ENCODE measurements around the gene MOCOS. TPM values are rescaled to one million over a fixed set of nuclear protein-coding genes. Genes with fewer than 3 reads are reported as not detected.

MOCOS gene, protein sequence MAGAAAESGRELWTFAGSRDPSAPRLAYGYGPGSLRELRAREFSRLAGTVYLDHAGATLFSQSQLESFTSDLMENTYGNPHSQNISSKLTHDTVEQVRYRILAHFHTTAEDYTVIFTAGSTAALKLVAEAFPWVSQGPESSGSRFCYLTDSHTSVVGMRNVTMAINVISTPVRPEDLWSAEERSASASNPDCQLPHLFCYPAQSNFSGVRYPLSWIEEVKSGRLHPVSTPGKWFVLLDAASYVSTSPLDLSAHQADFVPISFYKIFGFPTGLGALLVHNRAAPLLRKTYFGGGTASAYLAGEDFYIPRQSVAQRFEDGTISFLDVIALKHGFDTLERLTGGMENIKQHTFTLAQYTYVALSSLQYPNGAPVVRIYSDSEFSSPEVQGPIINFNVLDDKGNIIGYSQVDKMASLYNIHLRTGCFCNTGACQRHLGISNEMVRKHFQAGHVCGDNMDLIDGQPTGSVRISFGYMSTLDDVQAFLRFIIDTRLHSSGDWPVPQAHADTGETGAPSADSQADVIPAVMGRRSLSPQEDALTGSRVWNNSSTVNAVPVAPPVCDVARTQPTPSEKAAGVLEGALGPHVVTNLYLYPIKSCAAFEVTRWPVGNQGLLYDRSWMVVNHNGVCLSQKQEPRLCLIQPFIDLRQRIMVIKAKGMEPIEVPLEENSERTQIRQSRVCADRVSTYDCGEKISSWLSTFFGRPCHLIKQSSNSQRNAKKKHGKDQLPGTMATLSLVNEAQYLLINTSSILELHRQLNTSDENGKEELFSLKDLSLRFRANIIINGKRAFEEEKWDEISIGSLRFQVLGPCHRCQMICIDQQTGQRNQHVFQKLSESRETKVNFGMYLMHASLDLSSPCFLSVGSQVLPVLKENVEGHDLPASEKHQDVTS
- total RNA-seq = under 0.01 and 0.22 TPM in 2 replicates

DNA sequence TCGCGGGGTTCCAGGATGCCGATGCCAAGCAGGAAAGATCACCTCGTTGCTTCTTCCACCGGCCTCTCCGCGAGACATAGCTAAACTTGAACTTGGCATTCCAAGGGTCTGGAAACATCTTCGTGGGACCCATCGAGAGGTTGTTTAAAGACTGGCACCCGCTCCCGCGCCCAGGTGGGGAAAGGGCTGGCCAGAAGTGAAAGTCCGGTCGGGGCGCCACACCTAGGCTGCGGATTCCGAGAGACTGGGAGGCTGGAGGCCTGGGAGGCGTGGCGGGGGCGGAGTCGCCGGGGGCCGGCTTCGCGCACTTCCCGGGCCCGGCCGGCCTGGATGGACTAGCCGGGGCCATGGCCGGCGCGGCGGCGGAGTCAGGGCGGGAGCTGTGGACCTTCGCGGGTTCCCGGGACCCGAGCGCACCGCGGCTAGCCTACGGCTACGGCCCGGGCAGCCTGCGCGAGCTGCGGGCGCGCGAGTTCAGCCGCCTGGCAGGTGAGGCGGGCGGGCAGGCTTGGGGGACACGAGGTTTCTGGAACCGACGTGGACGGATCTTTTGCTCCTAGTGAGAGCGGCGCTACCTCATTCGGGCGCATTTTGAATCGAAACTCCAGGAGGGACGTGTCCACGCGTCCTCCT is at the start of gene MOCOS:
TSS of gene MOCOS (plus strand) at position 305 of the 633 bp plus-strand sequence. CDS start at position 348, 43 bp downstream.
- DNase-seq (ENCODE audit: low read depth in 2 of 2) = peak; percentile 28 to 64

DNA sequence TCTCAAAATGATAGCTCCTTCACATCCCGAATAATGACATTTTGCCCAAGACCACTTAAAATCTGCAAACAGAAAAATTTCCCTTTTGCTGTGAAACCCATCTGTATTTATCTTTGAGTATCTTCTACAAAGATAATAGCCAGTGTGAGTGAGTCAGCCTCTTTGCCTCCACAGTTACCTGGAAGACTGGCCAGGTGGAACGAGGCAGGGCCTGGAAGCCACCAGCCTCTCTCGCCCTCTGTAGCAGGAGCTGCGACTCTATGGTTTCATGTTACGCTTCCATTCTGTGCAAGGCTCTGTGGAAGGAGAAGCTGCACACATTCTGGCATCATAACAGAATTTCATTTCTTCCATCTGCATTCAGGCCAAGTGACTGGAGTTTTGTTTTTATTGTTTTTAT is 48.1 kb upstream of the MOCOS start:
- DNase-seq (ENCODE audit: low read depth in 2 of 2) = no peak

DNA sequence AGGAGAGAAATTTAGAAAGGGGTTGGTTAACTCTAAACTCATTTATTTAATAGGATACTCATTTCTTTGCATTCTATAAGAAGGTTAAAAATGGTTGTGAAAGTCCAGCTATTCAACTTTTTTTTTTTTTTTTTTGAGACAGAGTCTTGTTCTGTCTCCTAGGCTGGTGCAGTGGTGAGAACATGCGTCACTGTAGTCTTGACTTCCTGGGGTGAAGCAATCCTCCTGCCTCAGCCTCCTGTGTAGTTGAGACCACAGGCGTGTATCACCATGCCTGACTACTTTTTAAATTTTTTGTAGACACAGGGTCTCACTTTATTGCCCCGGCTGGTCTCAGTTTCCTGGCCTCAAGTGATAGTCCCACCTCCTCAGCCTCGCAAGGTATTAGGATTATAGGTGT is 45.7 kb upstream of the MOCOS start:
- no peak for DNase-seq (ENCODE audit: low read depth in 2 of 2)

DNA sequence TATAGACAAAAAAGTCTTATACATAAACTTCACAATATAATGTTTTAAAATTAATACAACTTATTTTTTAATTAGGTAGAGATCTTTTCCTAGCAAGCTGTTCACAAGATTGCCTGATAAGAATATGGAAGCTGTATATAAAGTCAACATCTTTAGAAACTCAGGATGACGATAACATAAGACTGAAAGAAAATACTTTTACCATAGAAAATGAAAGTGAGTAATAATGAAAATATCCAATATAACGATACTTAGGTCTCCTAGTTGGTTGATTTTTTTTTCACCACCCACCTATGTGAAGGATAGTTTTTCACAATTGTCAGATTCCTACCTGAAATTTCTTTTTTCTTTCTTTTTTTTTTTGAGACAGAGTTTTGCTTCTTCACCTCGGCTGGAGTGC is 44.5 kb upstream of the MOCOS start:
- no peak for DNase-seq (ENCODE audit: low read depth in 2 of 2)

DNA sequence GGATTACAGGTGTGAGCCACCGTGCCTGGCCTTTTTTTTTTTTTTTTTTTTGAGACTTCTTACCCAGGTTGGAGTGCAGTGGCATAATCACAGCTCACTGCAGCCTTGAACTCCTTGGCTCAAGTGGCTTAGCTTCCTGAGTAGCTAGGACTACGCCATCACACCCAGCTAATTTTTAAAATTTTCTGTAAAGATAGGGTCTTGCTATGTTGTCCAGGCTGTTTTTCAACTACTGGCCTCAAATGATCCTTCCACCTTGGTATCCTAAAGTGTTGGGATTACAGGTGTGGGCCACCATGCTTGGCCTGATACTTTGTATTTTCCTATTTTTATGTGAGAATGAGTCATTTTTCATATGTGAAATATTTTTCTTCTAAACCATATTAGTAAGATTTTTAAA is 43.9 kb upstream of the MOCOS start:
- DNase-seq (ENCODE audit: low read depth in 2 of 2) = no peak

DNA sequence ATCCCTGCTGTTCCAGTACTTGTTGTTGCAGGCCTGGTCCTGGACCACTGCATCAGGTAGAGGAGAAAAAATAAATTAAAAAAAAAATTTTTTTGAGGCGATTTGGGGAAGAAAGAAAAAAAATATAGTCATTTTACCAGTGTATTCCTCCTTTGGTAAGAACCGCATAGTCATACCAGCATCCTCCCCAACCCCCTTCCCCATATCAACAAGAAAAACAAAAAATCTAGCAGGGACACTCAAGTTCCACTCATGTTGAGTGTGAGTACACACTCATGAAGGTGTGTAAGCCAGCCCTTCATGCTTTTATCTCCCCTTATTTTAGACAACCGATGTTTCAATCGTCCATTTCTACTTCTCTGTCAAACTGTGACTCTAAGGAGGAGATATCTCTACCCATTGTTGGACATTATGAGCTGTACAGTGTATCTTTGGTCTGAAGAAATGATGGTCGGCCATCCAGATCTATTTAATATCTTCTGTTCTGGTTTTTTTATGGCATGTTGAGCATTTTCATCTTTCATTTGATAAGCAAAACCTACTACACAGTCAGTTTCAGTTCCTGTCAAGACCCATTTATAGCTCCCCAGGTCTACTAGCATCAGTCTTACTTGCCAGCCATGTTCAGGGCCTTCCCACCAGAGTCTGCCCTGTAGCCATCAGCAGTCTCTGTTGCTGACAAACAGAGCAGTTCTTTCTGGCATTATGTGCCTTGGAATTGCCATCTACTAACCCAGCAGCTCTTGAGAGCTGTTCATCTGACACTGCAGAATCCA is 37.6 kb upstream of the MOCOS start:
- no peak for DNase-seq (ENCODE audit: low read depth in 2 of 2)

DNA sequence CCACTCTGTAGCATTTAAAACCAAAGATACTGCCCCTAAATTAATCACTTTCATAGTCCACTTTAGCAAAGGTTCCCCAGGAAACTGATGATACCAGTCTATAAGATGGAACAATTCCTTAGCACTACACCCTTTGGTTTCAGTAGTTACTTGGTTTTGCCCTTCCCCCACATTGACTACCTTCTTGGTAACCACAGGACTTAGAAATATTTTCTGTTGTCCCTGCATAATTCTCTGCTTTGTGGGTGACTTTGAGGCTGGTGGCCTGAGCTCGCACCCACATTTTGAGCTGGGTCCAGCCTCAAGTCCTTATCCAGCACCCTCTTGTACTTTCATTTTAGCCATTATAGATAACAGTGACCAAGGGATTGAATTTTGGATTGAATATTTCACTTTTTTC is 34.5 kb upstream of the MOCOS start:
- no peak for DNase-seq (ENCODE audit: low read depth in 2 of 2)

DNA sequence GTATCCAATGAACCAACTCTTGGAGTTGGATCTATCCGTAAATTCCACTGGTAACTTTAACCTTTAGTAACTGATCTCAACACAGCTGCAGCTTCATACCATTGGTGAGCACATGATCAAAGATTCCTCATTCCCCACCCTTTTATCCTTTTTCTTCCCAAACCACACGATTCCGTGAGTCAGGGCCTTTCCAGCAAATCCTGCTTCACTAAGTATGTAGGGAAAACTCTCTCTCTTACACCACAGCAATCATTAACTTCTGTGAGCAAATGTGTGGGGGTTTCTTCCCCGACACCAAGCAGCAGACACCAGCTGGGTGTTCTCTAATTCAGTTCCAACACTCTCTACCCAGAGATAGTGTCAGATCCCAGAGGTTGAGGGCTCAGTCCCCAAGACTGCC is 34.1 kb upstream of the MOCOS start:
- DNase-seq (ENCODE audit: low read depth in 2 of 2) = no peak

DNA sequence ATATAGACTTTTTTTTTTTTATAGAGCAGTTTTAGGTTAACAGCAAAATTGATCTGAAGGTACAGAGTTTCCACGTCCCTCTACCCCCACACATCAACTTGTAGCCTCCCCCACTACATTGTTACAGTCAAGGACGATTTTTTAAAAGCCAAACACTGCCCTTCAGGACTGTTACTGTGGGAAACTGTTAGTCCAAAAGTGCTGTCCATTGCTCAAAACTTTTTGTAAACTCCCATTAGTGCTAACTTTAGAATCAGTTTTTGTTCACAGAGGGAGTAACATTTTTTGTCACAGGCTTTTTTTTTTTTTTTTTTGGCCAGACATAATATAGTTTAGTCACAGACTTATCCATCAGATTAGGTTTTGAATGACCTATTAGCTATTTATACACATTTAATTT is 33.5 kb upstream of the MOCOS start:
- DNase-seq (ENCODE audit: low read depth in 2 of 2) = no peak

DNA sequence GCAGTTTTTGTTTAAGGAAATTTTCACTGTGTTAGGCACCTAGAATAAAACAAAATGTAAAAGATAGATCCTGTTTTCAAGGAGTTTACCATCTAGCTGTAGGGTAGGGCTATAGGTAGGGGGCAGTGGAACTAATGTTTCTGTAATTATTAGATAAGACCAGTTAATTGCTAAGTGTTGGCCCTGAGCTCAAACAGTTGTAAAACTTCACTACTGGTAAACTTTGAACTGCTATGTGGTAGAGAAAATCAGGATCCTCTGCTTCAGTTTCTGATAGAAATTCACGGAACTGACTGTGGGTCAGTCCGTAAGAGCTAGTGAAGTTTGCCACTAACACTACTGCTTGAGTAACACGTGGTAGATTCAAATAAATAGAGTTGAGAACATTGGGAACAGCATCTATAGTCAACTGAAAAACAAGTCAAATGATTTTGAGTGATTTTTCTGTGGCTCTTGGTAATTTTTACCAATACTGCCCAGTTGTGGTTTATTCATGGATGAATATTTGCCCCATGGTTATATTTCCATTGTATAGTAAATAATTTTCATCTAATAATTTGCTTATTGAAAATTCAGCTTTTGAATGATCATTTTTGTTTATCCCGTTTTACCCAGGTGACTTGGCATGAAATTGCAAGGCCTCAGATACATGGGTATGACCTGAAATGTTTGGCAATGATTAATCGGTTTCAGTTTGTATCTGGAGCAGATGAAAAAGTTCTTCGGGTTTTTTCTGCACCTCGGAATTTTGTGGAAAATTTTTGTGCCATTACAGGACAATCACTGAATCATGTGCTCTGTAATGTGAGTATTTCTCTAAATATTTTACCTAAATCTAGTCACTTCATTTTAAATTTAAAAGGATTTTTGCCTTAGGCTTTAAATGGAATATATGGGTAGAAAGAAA is 31.2 kb upstream of the MOCOS start:
- DNase-seq (ENCODE audit: low read depth in 2 of 2) = no peak

DNA sequence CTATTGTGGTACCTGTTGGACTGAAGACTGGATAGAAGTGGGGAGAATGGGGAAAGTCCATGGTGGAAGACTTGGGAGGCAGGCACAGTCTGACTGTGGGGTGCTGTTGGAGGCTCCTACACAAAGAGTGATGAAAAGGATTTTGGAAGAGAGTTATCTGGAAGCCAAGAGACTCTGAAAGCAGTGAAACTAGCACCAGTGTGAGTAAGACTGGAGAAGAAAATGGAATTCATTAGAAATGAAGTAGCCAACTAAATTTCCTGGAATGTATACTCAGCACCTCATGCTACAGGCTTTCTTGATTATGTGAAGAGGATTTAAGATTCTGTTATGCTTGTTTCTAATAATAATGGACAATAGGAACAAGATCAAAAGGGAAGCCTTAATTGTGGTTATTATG is 29.9 kb upstream of the MOCOS start:
- DNase-seq (ENCODE audit: low read depth in 2 of 2) = no peak

DNA sequence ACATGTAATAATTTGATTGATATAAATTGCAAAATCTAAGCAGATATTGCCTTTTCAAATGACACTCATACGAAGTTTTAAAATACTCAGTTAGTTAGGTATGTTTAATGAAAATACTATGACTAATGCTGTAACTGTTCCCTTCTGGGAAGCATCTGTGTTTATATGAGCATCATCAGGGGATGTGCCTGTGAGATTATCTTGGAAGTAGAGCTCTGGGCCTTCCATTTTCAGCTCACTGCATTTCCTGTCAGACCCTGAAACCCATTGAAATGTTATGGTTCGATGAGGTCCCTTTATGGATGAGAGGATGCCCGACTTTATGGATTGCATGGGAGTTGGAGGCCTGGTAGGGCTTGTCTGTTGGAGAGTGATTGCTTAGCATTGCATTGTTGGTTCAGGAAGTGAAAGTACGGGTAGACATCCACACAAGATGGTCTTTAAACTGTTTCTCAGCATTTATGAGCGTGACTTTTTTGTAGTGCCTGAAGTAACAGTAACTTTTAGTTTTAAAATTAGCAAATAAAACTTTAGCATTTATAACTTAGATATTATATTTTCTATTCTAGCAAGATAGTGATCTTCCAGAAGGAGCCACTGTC is 28.9 kb upstream of the MOCOS start:
- DNase-seq (ENCODE audit: low read depth in 2 of 2) = peak; percentile 74 to 97

DNA sequence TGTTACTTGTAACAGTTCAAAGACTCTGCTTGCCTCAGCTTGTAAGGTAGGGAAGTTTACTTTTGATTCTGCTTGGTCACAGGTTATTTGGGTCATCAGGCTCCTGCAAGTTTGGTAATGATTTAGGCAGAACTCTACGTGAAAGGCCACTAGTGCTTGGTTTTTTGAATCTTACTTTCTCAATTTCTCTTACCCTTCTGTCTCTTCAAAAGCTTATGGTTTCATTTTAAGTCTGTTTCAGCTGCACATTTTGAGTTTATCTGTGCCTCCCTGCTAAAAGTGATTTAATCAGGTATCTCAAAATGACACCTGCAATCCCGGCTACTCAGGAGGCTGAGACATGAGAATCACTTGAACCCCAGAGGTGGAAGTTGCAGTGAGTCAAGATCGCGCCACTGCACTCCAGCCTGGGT is 26.3 kb upstream of the MOCOS start:
- DNase-seq (ENCODE audit: low read depth in 2 of 2) = no peak

DNA sequence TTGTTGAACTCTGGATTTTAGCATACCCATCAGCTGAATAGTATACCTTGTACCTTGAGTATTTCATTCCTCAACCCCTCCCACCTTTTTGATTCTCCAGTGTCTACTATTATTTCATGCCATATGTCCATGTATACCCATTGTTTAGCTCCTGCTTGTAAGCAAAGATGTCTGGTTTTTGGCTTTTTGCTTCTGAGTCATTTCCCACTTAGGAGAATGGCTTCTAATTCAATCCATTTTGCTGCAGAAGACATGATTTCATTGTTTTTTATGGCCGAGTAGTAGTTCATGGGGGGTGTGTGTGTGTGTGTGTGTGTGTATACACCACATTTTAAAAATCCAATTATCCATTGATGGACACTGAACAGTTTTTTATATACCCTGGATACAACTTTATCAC is 24.3 kb upstream of the MOCOS start:
- peak in 1 of 2 donors; percentile 92 for DNase-seq (ENCODE audit: low read depth in 2 of 2)

DNA sequence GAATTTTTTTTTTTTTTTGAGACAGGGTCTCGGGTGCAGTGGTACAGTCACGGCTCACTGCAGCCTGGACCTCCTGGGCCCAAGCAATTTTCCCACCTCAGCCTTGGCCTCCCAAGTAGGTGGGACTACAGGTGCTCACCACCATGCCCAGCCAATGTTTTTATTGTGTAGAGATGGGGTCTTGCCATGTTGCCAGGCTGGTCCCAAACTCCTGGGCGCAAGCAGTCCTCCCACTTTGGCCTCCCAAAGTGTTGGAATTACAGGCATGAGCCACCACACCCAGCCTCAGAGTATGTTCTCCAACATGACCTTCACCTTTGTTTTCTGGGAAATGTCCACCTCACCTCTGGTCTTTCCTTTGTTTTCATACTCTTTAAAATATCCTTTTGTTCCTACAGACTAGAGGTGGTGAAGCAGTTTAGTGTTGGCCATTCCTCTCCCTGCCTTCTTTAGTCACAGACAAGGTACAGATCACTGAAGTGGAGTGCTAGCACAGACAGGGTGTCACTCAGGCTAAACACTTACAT is 19.5 kb upstream of the MOCOS start:
- DNase-seq (ENCODE audit: low read depth in 2 of 2) = no peak

DNA sequence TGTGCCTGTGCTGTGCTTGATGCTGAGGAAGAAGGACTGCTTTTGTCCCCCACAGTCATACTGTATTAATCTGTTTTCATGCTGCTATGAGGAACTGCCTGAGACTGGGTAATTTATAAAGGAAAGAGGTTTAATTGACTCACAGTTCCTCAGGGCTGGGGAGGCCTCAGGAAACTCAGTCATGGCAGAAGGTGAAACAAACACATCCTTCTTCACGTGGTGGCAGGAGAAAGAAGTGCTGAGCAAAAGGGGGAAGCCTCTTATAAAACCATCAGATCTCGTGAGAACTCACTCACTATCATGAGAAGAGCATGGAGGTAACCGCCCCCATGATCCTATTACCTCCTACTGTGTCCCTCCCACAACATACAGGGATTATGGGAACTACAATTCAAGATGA is 19.0 kb upstream of the MOCOS start:
- peak in 1 of 2 donors; percentile 82 for DNase-seq (ENCODE audit: low read depth in 2 of 2)

DNA sequence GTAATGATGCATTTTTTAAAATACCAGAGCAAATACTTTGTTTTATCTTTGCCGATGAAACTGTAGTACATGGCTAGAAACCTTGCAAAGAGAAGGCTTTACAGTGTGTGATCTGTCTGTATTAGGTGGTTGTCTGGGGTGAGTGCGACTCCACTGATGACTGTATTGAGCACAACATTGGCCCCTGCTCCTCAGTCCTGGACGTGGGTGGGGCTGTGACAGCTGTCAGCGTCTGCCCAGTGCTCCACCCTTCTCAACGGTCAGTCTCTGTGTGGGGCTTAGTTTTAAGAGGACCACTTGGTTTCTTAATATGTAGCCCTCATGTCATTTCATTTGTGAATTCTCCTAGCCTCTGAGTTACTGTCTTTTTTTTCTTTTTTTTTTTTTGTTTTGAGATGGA is 17.4 kb upstream of the MOCOS start:
- DNase-seq (ENCODE audit: low read depth in 2 of 2) = no peak

DNA sequence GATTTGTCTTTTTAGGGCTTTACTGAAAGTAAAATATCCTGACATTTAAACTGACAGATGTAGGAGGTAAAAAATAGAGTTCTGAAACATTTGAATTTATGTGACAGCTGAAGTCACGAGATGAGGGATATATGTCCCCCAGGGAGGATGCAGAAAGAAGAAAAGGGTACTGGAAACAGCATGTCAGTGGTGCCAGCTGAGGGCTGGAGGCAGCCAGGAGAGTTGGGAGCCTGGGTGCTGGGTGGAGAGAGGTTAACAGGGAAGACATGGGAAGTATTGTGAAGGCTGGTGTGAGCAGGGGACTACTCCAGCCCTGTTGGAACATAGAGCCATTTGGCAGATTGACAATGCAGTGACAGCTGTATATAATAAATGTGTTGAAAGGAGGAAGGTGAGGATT is 11.8 kb upstream of the MOCOS start:
- no peak for DNase-seq (ENCODE audit: low read depth in 2 of 2)

DNA sequence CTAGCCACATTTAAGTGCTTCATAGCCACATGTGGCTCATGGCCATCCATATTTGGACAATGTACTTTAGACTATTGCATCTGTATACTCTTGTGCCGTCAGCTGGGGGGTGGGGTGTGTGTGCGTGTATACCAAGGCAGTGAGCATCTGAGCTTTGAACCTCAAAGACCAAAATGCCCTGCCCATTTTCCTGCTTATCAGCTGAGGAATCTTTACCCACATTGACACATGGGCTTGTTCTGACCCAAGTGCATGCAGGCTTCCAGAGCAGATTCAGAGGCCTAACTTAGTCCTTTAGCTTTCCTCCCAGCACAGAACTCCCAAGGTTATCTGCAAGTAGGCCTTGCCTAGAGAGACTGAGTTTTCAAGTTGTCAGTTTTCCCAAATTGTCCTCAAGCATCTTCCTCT is 11.1 kb upstream of the MOCOS start:
- no peak for DNase-seq (ENCODE audit: low read depth in 2 of 2)

DNA sequence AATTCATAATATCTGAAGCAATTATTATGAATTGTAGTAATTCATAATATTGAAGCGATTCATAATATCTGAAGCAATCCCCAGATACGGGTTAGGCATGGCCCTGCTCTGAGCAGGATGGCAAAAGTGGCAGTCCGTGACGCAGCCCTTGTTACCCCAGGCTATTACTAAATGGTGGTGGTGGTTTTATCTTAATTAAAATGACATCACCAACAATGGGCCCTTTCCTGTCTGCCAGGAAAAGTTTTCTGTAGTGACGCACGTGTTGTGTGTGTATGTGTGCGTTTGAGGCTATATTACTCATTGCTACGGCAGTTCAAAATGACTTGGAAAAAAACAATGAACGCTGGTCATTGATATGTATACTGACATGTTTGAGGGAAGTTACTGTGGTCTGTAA is 10.6 kb upstream of the MOCOS start:
- peak; percentile 55 to 97 for DNase-seq (ENCODE audit: low read depth in 2 of 2)
